ENCODE data around the gene ASPG.

DNA sequence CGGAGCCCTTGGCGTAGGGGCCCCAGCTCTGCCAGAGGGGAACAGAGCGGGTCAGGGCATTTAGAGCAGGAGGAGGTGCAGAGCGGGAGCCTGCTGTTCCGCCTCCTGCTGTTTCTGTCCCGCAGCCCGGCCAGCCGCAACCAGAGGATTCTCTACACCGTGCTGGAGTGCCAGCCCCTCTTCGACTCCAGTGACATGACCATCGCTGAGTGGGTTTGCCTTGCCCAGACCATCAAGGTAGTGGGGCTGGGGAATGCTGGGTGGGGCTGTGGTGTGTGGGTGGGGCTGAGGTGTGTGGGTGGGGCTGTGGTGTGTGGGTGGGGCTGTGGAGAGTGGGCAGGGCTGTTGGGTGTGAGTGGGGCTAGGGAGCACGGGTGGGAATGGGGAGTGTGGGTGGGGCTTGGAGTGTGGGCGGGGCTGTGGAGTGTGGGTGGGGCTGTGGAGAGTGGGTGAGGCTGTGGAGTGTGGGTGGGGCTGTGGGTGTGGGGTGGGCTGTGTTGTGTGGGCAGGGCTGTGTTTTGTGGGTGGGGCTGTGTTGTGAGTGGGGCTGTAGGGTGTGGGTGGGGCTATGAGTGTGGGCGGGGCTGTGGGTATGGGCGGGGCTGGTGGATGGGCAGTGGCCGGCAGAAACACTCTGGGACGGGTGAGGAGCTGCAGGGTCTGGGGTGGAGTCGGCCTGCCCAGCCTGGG, 8.0 kb downstream of the ASPG start:
- TF ChIP-seq, protein P1, sequence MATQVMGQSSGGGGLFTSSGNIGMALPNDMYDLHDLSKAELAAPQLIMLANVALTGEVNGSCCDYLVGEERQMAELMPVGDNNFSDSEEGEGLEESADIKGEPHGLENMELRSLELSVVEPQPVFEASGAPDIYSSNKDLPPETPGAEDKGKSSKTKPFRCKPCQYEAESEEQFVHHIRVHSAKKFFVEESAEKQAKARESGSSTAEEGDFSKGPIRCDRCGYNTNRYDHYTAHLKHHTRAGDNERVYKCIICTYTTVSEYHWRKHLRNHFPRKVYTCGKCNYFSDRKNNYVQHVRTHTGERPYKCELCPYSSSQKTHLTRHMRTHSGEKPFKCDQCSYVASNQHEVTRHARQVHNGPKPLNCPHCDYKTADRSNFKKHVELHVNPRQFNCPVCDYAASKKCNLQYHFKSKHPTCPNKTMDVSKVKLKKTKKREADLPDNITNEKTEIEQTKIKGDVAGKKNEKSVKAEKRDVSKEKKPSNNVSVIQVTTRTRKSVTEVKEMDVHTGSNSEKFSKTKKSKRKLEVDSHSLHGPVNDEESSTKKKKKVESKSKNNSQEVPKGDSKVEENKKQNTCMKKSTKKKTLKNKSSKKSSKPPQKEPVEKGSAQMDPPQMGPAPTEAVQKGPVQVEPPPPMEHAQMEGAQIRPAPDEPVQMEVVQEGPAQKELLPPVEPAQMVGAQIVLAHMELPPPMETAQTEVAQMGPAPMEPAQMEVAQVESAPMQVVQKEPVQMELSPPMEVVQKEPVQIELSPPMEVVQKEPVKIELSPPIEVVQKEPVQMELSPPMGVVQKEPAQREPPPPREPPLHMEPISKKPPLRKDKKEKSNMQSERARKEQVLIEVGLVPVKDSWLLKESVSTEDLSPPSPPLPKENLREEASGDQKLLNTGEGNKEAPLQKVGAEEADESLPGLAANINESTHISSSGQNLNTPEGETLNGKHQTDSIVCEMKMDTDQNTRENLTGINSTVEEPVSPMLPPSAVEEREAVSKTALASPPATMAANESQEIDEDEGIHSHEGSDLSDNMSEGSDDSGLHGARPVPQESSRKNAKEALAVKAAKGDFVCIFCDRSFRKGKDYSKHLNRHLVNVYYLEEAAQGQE (IDR thresholded peaks at IDR 0.05; ENCODE audit: insufficient read depth in 1 of 2, low read depth in 2 of 2, low read length in 1 of 2) = no peak
- TF ChIP-seq TCF7L2 (IDR thresholded peaks at IDR 0.05; ENCODE audit: low read depth, low read length) = no peak
- TF ChIP-seq, protein P2, sequence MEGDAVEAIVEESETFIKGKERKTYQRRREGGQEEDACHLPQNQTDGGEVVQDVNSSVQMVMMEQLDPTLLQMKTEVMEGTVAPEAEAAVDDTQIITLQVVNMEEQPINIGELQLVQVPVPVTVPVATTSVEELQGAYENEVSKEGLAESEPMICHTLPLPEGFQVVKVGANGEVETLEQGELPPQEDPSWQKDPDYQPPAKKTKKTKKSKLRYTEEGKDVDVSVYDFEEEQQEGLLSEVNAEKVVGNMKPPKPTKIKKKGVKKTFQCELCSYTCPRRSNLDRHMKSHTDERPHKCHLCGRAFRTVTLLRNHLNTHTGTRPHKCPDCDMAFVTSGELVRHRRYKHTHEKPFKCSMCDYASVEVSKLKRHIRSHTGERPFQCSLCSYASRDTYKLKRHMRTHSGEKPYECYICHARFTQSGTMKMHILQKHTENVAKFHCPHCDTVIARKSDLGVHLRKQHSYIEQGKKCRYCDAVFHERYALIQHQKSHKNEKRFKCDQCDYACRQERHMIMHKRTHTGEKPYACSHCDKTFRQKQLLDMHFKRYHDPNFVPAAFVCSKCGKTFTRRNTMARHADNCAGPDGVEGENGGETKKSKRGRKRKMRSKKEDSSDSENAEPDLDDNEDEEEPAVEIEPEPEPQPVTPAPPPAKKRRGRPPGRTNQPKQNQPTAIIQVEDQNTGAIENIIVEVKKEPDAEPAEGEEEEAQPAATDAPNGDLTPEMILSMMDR (IDR thresholded peaks at IDR 0.05) = no peak

All from Panc1 (cell line).